Retinal pigment epithelial cell (primary cell): ENCODE results near the gene STAP2.
A peak's percentile ranks its signal among the peaks of the same experiment; 100 is the strongest.

Source experiments
- DNase-seq: peaks from one replicate; pipeline ENCODE4 v3.0.0-alpha.2; 2010; ENCODE audit warnings: low read depth
- H3K4me3 ChIP-seq: 2 replicates; pipeline ENCODE4 v1.5.1; 2011; ENCODE audit warnings: mild to moderate bottlenecking, low read length, control low read depth, moderate library complexity
- CTCF ChIP-seq: conservative IDR thresholded peaks from 2 replicates; pipeline ENCODE4 v1.5.1; 2011; ENCODE audit warnings: low read depth, low read length, control low read depth, inconsistent platforms

Gene STAP2

DNA sequence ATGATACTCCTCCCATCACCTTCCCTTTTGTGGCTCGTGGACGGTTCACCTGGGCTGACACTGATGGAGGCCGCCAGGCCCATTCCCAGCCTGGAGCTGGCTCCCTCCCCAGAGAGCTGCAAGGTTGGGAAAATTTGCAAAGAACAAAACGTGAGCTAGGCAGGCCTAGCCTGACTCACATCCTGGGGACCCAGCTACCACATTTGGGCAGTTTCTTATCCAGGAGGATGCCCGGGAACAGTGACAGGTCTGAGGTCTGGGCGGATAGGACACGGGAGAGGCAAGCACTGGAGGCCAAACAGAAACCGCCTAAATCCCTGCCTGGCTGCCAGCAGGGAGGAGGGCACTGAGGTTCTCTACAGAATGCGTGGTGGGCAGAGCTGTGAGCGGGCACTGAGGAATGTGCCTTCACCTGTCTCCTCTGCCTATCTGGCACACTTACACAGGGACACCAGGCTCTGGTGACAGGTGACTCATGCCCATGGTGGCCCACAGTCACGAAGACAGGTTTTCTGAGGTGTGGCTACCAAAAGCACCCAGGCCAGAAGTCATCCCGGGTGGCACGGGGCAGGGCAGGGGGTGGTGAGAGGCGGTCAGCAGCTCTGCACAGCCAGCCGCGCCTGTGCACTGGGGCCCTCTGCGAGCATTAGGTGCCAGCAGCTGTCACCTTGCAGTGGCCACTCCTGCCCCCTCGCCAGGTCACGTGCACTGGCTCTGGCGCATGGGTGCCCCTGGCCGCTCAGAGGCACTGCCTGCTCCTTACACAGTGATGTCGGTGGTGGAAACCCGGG lies 38.6 kb upstream of the STAP2 start:
- no peak overlapping the region for H3K4me3 ChIP-seq
- no peak for DNase-seq
- TF ChIP-seq CTCF = no peak

- no peak for TF ChIP-seq CTCF
- DNase-seq = no peak
- no peak overlapping the region for H3K4me3 ChIP-seq
Observed at GRCh38 chr19:4376671-4376990, 38.0 kb upstream of the STAP2 start.

GRCh38 chr19:4376028-4376670 lies 37.5 kb upstream of the STAP2 start:
- H3K4me3 ChIP-seq = no peak overlapping the region
- DNase-seq = no peak
- TF ChIP-seq CTCF = no peak

- H3K4me3 ChIP-seq = no peak overlapping the region
- TF ChIP-seq CTCF = peak; percentile 65
- DNase-seq = no peak
Observed at GRCh38 chr19:4375164-4376027, 36.8 kb upstream of the STAP2 start.

DNA sequence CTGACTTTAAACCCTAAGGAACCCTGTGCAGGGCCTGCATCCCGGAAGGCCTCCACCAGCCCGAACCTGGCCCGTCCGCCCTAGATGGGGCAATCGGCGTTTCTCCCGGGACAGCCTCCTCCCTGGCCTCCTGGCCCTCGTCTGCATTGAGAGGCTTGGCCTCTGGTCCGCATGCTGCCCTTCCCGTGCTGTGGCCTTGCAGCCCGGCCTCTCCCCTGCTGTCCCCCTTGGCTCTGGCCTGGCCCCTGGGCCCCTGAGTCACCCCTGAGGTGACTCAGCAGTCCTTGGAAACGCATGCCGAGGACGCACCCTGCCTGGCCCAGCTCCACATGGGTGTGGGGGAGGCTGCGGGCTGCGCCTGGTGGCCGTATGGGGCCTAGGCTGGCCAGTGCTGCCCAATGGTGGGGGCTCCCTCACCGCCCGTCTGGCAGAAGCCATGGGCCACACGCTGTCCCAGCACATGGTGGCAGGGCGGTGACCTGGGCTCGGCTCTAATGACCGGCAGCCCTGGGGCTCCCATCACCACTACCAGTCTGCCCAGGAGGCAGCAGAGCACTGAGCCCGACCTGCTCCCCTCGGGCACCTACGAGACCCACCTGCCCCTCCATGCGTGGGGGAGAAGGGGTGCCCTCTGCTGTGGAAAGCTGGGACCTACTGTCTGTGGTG lies 36.0 kb upstream of the STAP2 start:
- peak; percentile 6 for TF ChIP-seq CTCF
- DNase-seq = no peak
- no peak overlapping the region for H3K4me3 ChIP-seq

DNA sequence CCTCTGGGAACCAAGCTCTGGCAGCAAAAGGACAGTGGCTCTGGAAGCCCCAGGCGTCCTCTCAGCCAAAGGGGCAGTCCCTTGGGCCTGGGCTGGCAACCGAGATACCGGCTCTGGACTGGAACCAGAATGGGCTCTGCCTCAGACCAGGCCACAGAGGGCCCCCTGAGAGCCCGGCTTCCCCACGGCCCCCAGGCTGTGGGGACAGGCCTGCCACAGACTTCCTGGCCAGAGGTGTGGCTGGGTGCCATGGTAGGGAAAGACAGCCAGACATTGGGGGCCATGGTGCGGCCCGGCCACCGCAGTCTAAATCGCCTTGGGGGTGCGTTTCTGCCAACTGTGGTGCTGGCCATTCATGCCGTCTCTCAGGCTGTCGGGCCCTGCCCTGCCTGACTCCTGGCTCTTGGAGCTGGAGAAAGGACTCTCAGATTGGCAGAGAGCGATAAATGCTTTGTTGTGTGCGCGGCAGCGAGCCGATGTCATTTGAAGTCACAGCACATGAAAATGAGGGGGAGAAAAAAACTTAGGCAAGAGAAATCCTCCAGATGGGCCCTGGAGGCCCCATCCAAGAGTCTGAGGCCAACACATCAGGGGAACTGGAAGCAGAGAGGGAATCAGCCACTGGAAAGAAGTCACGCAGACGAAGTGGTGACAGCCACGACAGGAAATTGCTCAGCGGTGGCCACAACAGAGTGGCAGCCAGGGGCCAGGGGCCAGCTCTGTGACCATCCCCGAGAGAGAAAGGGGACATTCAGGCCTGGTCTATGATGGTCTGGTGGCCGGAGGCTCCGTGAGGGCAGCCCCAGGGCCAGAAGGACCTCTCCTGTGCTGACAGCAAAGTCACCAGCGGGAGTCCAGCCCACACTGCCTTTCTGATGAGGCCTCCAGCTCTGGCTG lies 35.2 kb upstream of the STAP2 start:
- no peak overlapping the region for H3K4me3 ChIP-seq
- no peak for TF ChIP-seq CTCF
- no peak for DNase-seq
